ENCODE data around the gene ATP10A. TPM values are rescaled to one million over a fixed set of nuclear protein-coding genes. Genes with fewer than 3 reads are reported as not detected.

The ATP10A gene
- total RNA-seq, 1 experiment from 2014 or later = 0.02 TPM

DNA sequence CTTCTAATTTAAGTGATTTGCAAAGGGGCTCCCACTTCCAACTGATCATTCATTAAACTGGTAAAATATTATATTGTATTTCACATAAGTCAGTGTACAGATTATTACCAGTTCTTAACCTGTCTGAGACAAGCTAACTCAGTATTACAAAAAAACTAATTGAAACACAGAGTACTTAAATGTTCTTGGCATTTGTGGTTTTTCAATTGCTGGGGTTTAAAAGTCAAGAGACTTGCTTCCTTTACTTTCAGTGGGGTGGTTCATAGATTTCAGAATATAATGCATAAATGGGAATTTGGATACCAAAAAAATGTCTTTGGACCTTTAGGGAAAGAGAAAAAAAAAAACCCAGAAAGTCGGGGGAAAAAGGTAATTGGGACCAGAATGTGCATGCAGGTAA, 85.0 kb downstream of the ATP10A start:
- Histone ChIP-seq H3K27me3 (ENCODE audit: insufficient read depth, low read length) (no peaks in the 10 kb centered on the region), H3K4me1 (ENCODE audit: control insufficient read depth in 1 of 2, insufficient read depth in 2 of 2, low read length in 2 of 2) (no peaks in the 10 kb centered on the region), H3K4me2 (ENCODE audit: low read length) (no peak overlapping the region), H3K9me3 (ENCODE audit: control insufficient read depth in 1 of 2, insufficient read depth in 1 of 2, low read depth in 1 of 2, low read length in 2 of 2) (peaks cover 0 to 16% of the 10 kb centered on the region in 2 experiments; a peak in 2 of 4 replicates), H3K4me3 (replicated peaks in 1 of 2; ENCODE audit: low read depth in 1 of 2, low read length in 2 of 2) (no peak overlapping the region), H4K20me1 (ENCODE audit: insufficient read depth) (no peaks in the 10 kb centered on the region), H3K9me2 (ENCODE audit: insufficient read depth) (no peaks in the 10 kb centered on the region), H3K27ac (ENCODE audit: low read depth, low read length) (no peak overlapping the region), H3K9ac (ENCODE audit: low read length) (no peak overlapping the region), H2AFZ (ENCODE audit: low read depth, low read length, poor library complexity, severe bottlenecking) (no peak overlapping the region), H3K36me3 (ENCODE audit: control insufficient read depth in 1 of 2, insufficient read depth in 2 of 2, low read length in 2 of 2) (no peaks in the 10 kb centered on the region), H3K79me2 (ENCODE audit: insufficient read depth, low read length) (no peaks in the 10 kb centered on the region)
- ChIA-PET CTCF (no interaction called here), RAD21 (ENCODE audit: low non-redundant PET in 1 of 2, low total read pairs in 2 of 2, uncharacterized antibody in 2 of 2, unreplicated experiment in 2 of 2) (no interaction called here), POLR2A (no interaction called here)
- no peak for DNase-seq (ENCODE audit: low read depth, low spot score)
- ATAC-seq = no peak
- BruUV-seq (replicated peaks) = no TSS peak
- TF ChIP-seq, protein P1, sequence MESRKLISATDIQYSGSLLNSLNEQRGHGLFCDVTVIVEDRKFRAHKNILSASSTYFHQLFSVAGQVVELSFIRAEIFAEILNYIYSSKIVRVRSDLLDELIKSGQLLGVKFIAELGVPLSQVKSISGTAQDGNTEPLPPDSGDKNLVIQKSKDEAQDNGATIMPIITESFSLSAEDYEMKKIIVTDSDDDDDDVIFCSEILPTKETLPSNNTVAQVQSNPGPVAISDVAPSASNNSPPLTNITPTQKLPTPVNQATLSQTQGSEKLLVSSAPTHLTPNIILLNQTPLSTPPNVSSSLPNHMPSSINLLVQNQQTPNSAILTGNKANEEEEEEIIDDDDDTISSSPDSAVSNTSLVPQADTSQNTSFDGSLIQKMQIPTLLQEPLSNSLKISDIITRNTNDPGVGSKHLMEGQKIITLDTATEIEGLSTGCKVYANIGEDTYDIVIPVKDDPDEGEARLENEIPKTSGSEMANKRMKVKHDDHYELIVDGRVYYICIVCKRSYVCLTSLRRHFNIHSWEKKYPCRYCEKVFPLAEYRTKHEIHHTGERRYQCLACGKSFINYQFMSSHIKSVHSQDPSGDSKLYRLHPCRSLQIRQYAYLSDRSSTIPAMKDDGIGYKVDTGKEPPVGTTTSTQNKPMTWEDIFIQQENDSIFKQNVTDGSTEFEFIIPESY (IDR thresholded peaks at IDR 0.05; ENCODE audit: extremely low read depth, insufficient replicate concordance, low read length) = no peak
- no peak for TF ChIP-seq ZFX (IDR thresholded peaks at IDR 0.05)
- TF ChIP-seq FOSL1 (IDR thresholded peaks at IDR 0.05; ENCODE audit: low read depth) = no peak
- no peak for TF ChIP-seq ELF1 (IDR thresholded peaks at IDR 0.05; ENCODE audit: borderline replicate concordance, low read depth)
- TF ChIP-seq JUND (IDR thresholded peaks at IDR 0.05) = no peak
- intact Hi-C loops (cut with micrococcal nuclease) = no loop called here

DNA sequence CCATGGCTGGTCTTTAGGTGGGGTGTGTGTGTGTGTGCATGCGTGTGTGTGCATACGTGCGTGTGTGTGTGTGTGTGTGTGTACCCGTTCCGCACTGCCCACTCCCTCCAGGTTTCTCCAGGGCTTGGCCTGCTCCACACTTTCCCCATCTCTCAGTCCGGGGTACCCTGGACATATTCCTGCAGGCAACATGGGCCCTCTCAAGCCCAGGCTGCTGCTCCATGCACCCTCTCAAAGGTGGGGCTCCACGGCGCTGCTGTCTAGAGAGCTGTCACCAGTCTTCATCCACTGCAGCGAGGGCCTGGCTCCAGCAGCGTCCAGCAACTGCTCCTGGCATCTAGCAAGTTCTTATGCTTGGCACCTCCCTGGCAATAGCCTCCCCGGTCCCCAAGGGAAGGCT, 86.1 kb downstream of the ATP10A start:
- intact Hi-C loops (cut with micrococcal nuclease) = no loop called here
- Histone ChIP-seq H3K9me3 (ENCODE audit: control insufficient read depth in 1 of 2, insufficient read depth in 1 of 2, low read depth in 1 of 2, low read length in 2 of 2) (peaks cover 0 to 24% of the 10 kb centered on the region in 2 experiments; a peak in 2 of 4 replicates), H3K27ac (ENCODE audit: low read depth, low read length) (no peak overlapping the region), H3K27me3 (ENCODE audit: insufficient read depth, low read length) (no peaks in the 10 kb centered on the region), H3K79me2 (ENCODE audit: insufficient read depth, low read length) (no peaks in the 10 kb centered on the region), H4K20me1 (ENCODE audit: insufficient read depth) (no peaks in the 10 kb centered on the region), H3K4me3 (replicated peaks in 1 of 2; ENCODE audit: low read depth in 1 of 2, low read length in 2 of 2) (no peak overlapping the region), H3K36me3 (ENCODE audit: control insufficient read depth in 1 of 2, insufficient read depth in 2 of 2, low read length in 2 of 2) (no peaks in the 10 kb centered on the region), H3K9me2 (ENCODE audit: insufficient read depth) (no peaks in the 10 kb centered on the region), H3K4me1 (ENCODE audit: control insufficient read depth in 1 of 2, insufficient read depth in 2 of 2, low read length in 2 of 2) (no peaks in the 10 kb centered on the region), H3K9ac (ENCODE audit: low read length) (no peak overlapping the region), H2AFZ (ENCODE audit: low read depth, low read length, poor library complexity, severe bottlenecking) (no peak overlapping the region), H3K4me2 (ENCODE audit: low read length) (no peak overlapping the region)
- ChIA-PET RAD21 (ENCODE audit: low non-redundant PET in 1 of 2, low total read pairs in 2 of 2, uncharacterized antibody in 2 of 2, unreplicated experiment in 2 of 2) (no interaction called here), CTCF (no interaction called here), POLR2A (no interaction called here)
- ATAC-seq (no peak), DNase-seq (ENCODE audit: low read depth, low spot score) (no peak)
- BruUV-seq (replicated peaks) = no TSS peak
- TF ChIP-seq ATF3 (IDR thresholded peaks at IDR 0.05) (no peak), CBX3 (IDR thresholded peaks at IDR 0.05; ENCODE audit: low read depth) (no peak), EGR1 (IDR thresholded peaks at IDR 0.05; ENCODE audit: low read depth) (no peak), SIN3A (IDR thresholded peaks at IDR 0.05; ENCODE audit: low read depth) (no peak), ZFX (IDR thresholded peaks at IDR 0.05) (no peak), JUND (IDR thresholded peaks at IDR 0.05) (no peak), SRF (IDR thresholded peaks at IDR 0.05; ENCODE audit: low read depth) (no peak), REST (IDR thresholded peaks at IDR 0.05; ENCODE audit: low read depth) (no peak), ELF1 (IDR thresholded peaks at IDR 0.05; ENCODE audit: borderline replicate concordance, low read depth) (no peak), FOSL1 (IDR thresholded peaks at IDR 0.05; ENCODE audit: low read depth) (no peak), EZH2 (IDR thresholded peaks at IDR 0.05) (no peak), ZNF274 (IDR thresholded peaks at IDR 0.05; ENCODE audit: low read depth, low read length) (no peak)
- TF ChIP-seq, protein P2, sequence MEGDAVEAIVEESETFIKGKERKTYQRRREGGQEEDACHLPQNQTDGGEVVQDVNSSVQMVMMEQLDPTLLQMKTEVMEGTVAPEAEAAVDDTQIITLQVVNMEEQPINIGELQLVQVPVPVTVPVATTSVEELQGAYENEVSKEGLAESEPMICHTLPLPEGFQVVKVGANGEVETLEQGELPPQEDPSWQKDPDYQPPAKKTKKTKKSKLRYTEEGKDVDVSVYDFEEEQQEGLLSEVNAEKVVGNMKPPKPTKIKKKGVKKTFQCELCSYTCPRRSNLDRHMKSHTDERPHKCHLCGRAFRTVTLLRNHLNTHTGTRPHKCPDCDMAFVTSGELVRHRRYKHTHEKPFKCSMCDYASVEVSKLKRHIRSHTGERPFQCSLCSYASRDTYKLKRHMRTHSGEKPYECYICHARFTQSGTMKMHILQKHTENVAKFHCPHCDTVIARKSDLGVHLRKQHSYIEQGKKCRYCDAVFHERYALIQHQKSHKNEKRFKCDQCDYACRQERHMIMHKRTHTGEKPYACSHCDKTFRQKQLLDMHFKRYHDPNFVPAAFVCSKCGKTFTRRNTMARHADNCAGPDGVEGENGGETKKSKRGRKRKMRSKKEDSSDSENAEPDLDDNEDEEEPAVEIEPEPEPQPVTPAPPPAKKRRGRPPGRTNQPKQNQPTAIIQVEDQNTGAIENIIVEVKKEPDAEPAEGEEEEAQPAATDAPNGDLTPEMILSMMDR (IDR thresholded peaks at IDR 0.05 in 2 of 3, conservative IDR thresholded peaks at IDR 0.05 in 1 of 3; ENCODE audit: borderline replicate concordance in 1 of 3, insufficient read depth in 1 of 3, low read depth in 2 of 3, low read length in 2 of 3) = no peak
